Caco-2 (cell line): ENCODE data around the gene WDR91. TPM values are rescaled to one million over a fixed set of nuclear protein-coding genes. Genes with fewer than 3 reads are reported as not detected.
"Not testable (repeated sequence)": the region's sequence is repeated elsewhere in the genome, so short reads cannot be mapped to it uniquely, and the experiment has no call there.

Experiments used
- BruUV-seq: library from RNA; stranded (reverse); fragments of 400-500 nt; replicated peaks from 2 replicates; lab custom pipeline; 2021; lab: Mats Ljungman, UMichigan
- CTCF ChIA-PET: fragments of 300-600 bp; sonication (Branson Sonifier 250); formaldehyde crosslinking; loops from one replicate; lab custom pipeline; 2022; ENCODE audit warnings: antibody characterized with exemption; lab: Charles Lee
- POLR2A ChIA-PET: fragments of 300-600 bp; sonication (Branson Sonifier 250); formaldehyde crosslinking; loops from one replicate; lab custom pipeline; 2022; ENCODE audit warnings: antibody characterized with exemption; lab: Charles Lee
- DNase-seq, 2 experiments: peaks; one replicate each; pipeline versions ENCODE4 v3.0.0 to v3.0.0-alpha.2; 2020 to 2022
- H3K27me3 ChIP-seq: replicated peaks from 2 replicates; pipeline ENCODE4 v1.6.0; 2011; ENCODE audit warnings: low read length; ENCODE audit not compliant: control insufficient read depth, insufficient read depth
- H3K36me3 ChIP-seq: 2 replicates; pipeline ENCODE4 v1.5.1; 2011; ENCODE audit warnings: low read length; ENCODE audit not compliant: control insufficient read depth, insufficient read depth
- H3K4me1 ChIP-seq: fragments of 250-450 bp; sonication (Bioruptor Pico); 2 replicates; pipeline ENCODE4 v1.5.1; 2020; ENCODE audit warnings: mild to moderate bottlenecking
- H3K4me3 ChIP-seq: 2 replicates; pipeline ENCODE4 v1.5.1; 2011; ENCODE audit warnings: low read depth, mild to moderate bottlenecking, control low read depth, low read length
- H3K9me3 ChIP-seq: fragments of 250-450 bp; sonication (Bioruptor Pico); 2 replicates; pipeline ENCODE4 v1.5.1; 2020; ENCODE audit warnings: mild to moderate bottlenecking, moderate library complexity
- H3K27ac Mint-ChIP-seq: one replicate; pipeline ENCODE4 v1.8.0; 2022; ENCODE audit warnings: mixed read lengths; ENCODE audit not compliant: unreplicated experiment
- H3K27me3 Mint-ChIP-seq: one replicate; pipeline ENCODE4 v1.8.0; 2022; ENCODE audit warnings: mixed read lengths; ENCODE audit not compliant: insufficient read depth, unreplicated experiment
- H3K36me3 Mint-ChIP-seq: one replicate; pipeline ENCODE4 v1.8.0; 2022; ENCODE audit warnings: mild to moderate bottlenecking, mixed read lengths; ENCODE audit not compliant: insufficient read depth, unreplicated experiment
- H3K4me1 Mint-ChIP-seq: one replicate; pipeline ENCODE4 v1.8.0; 2022; ENCODE audit warnings: low read depth, mixed read lengths; ENCODE audit not compliant: unreplicated experiment
- H3K4me3 Mint-ChIP-seq: one replicate; pipeline ENCODE4 v1.8.0; 2022; ENCODE audit warnings: mild to moderate bottlenecking, moderate library complexity, mixed read lengths; ENCODE audit not compliant: unreplicated experiment
- H3K9me3 Mint-ChIP-seq: one replicate; pipeline ENCODE4 v1.8.0; 2022; ENCODE audit warnings: mixed read lengths; ENCODE audit not compliant: unreplicated experiment
- intact Hi-C: fragments of 100-400 bp; cut with micrococcal nuclease; formaldehyde crosslinking; loops from one replicate; pipeline ENCODE4 v1.10.0; 2022; ENCODE audit not compliant: unreplicated experiment
- total RNA-seq: library from RNA; stranded (reverse); gene quantifications from 2 replicates; pipeline ENCODE4 v1.2.3, GENCODE V29; 2022
- TF ChIP-seq, protein P1 (sequence below), 2 experiments: fragments of 200-600 bp in 1 of 2; IDR thresholded peaks; 1 replicate in 1 of 2; 2 replicates in 1 of 2; pipeline versions ENCODE4 v1.5.1 to v1.8.0; 2011 to 2022; ENCODE audit warnings: antibody characterized with exemption in 1 of 2, control low read depth in 1 of 2, inconsistent platforms in 1 of 2, low read depth in 1 of 2, low read length in 1 of 2, mild to moderate bottlenecking in 1 of 2, moderate library complexity in 1 of 2; ENCODE audit not compliant: insufficient read depth in 1 of 2, severe bottlenecking in 1 of 2, unreplicated experiment in 1 of 2

Gene WDR91
- total RNA-seq, 1 experiment from 2014 or later = 12.6 TPM

DNA sequence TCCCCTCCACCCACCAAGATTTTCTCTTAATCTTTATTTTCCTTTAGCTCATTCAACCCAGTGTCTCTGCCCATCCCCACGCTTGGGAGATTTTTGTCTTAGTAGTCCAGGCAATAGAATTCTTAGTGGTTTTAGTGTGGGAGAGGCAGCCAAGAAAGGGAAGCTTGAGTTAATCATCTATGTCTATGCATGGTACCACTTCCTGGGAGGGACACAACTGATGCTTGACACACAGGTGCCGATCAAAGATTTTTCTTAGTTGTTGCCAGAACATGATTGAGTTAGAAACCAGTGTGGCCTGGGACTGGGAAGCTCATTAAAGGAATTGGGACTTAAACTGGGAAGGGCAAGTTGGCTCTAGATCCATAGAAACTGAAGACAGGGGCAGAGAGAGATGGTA is 25.4 kb upstream of the WDR91 start:
- intact Hi-C loops = no loop called here

GRCh38 chr7:135235841-135236240 is 24.5 kb upstream of the WDR91 start:
- no peak overlapping the region for H3K4me3 ChIP-seq
- Mint-ChIP-seq H3K4me1 (no peaks in the 10 kb centered on the region), H3K27me3 (no peaks in the 10 kb centered on the region), H3K4me3 (no peak overlapping the region), H3K27ac (no peak overlapping the region), H3K36me3 (no peaks in the 10 kb centered on the region), H3K9me3 (no peaks in the 10 kb centered on the region)
- no TSS peak for BruUV-seq
- no peak for DNase-seq
- no peaks in the 10 kb centered on the region for H3K4me1 ChIP-seq
- no peaks in the 10 kb centered on the region for H3K27me3 ChIP-seq
- no peaks in the 10 kb centered on the region for H3K36me3 ChIP-seq
- intact Hi-C loops = no loop called here
- ChIA-PET CTCF (no interaction called here), POLR2A (no interaction called here)
- TF ChIP-seq, protein P1, sequence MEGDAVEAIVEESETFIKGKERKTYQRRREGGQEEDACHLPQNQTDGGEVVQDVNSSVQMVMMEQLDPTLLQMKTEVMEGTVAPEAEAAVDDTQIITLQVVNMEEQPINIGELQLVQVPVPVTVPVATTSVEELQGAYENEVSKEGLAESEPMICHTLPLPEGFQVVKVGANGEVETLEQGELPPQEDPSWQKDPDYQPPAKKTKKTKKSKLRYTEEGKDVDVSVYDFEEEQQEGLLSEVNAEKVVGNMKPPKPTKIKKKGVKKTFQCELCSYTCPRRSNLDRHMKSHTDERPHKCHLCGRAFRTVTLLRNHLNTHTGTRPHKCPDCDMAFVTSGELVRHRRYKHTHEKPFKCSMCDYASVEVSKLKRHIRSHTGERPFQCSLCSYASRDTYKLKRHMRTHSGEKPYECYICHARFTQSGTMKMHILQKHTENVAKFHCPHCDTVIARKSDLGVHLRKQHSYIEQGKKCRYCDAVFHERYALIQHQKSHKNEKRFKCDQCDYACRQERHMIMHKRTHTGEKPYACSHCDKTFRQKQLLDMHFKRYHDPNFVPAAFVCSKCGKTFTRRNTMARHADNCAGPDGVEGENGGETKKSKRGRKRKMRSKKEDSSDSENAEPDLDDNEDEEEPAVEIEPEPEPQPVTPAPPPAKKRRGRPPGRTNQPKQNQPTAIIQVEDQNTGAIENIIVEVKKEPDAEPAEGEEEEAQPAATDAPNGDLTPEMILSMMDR (IDR thresholded peaks at IDR 0.05; ENCODE audit: insufficient read depth in 1 of 2, low read depth in 1 of 2, low read length in 1 of 2, severe bottlenecking in 1 of 2, unreplicated experiment in 1 of 2) = no peak
- no peaks in the 10 kb centered on the region for H3K9me3 ChIP-seq

More for the DNA sequence above, 25.4 kb upstream of the WDR91 start:
- no peak for DNase-seq
- Histone ChIP-seq H3K9me3 (no peaks in the 10 kb centered on the region), H3K36me3 (no peaks in the 10 kb centered on the region), H3K4me3 (no peak overlapping the region), H3K27me3 (no peaks in the 10 kb centered on the region), H3K4me1 (no peaks in the 10 kb centered on the region)
- Mint-ChIP-seq H3K27me3 (no peaks in the 10 kb centered on the region), H3K9me3 (no peaks in the 10 kb centered on the region), H3K4me1 (no peaks in the 10 kb centered on the region), H3K27ac (no peak overlapping the region), H3K4me3 (no peak overlapping the region), H3K36me3 (no peaks in the 10 kb centered on the region)
- TF ChIP-seq, protein P1 (IDR thresholded peaks at IDR 0.05; ENCODE audit: insufficient read depth in 1 of 2, low read depth in 1 of 2, low read length in 1 of 2, severe bottlenecking in 1 of 2, unreplicated experiment in 1 of 2) = no peak
- no TSS peak for BruUV-seq
- ChIA-PET POLR2A (no interaction called here), CTCF (interaction anchor here (0.6 kb wide), 1 partner anchor 358 kb away, joined by 3 read pairs; no protein-coding TSS in a partner anchor)

- no peak for DNase-seq
- no peaks in the 10 kb centered on the region for H3K9me3 Mint-ChIP-seq
- CTCF ChIA-PET = no interaction called here
- H3K4me3 Mint-ChIP-seq = no peak overlapping the region
- no peaks in the 10 kb centered on the region for H3K4me1 Mint-ChIP-seq
- H3K27me3 ChIP-seq = no peaks in the 10 kb centered on the region
- BruUV-seq = no TSS peak
- H3K36me3 ChIP-seq = no peaks in the 10 kb centered on the region
- no peak overlapping the region for H3K4me3 ChIP-seq
- no peaks in the 10 kb centered on the region for H3K36me3 Mint-ChIP-seq
- no peaks in the 10 kb centered on the region for H3K9me3 ChIP-seq
- intact Hi-C loops = no loop called here
- no peaks in the 10 kb centered on the region for H3K27me3 Mint-ChIP-seq
- H3K4me1 ChIP-seq = no peaks in the 10 kb centered on the region
- H3K27ac Mint-ChIP-seq = no peak overlapping the region
- TF ChIP-seq, protein P1 (IDR thresholded peaks at IDR 0.05; ENCODE audit: insufficient read depth in 1 of 2, low read depth in 1 of 2, low read length in 1 of 2, severe bottlenecking in 1 of 2, unreplicated experiment in 1 of 2) = no peak
- POLR2A ChIA-PET = no interaction called here
Observed at GRCh38 chr7:135234727-135235126, 23.4 kb upstream of the WDR91 start.

- H3K27me3 Mint-ChIP-seq, H3K4me1 Mint-ChIP-seq, H3K4me3 Mint-ChIP-seq, H3K4me1 ChIP-seq, H3K4me3 ChIP-seq, H3K36me3 ChIP-seq, H3K27me3 ChIP-seq, BruUV-seq, H3K9me3 Mint-ChIP-seq, CTCF ChIA-PET, H3K36me3 Mint-ChIP-seq, H3K27ac Mint-ChIP-seq, DNase-seq, H3K9me3 ChIP-seq, intact Hi-C loops, POLR2A ChIA-PET: not testable (repeated sequence)
Observed at GRCh38 chr7:135234095-135234494, 22.8 kb upstream of the WDR91 start.
